GM12878 (cell line): Measurements from ENCODE around the gene TGFB1.

ENCODE experiments used
- CBX3 ChIP-seq: fragments of 200-600 bp; sonication (generic); IDR thresholded peaks from 2 replicates; pipeline ENCODE4 v1.6.1; 2016; ENCODE audit warnings: low read depth, borderline replicate concordance
- CHD2 ChIP-seq: IDR thresholded peaks from 2 replicates; pipeline ENCODE4 v1.6.1; 2011; ENCODE audit warnings: low read depth, low read length, improper control_type of control experiment, borderline replicate concordance
- CTCF ChIP-seq, 3 experiments: IDR thresholded peaks in 2 of 3; conservative IDR thresholded peaks in 1 of 3; 2 replicates each; pipeline ENCODE4 v1.5.1; 2011; ENCODE audit warnings: low read depth in 3 of 3, low read length in 3 of 3, mild to moderate bottlenecking in 3 of 3, control low read depth in 2 of 3, moderate library complexity in 2 of 3, inconsistent platforms in 1 of 3, mixed read lengths in 1 of 3; ENCODE audit not compliant: control insufficient read depth in 2 of 3, insufficient read depth in 1 of 3; ENCODE audit errors: extremely low read depth in 1 of 3
- EP300 ChIP-seq, 2 experiments: fragments of 150-350 bp in 1 of 2; IDR thresholded peaks; 2 replicates each; pipeline ENCODE4 v1.6.1; 2011 to 2012; ENCODE audit warnings: low read depth in 2 of 2, low read length in 2 of 2, borderline replicate concordance in 1 of 2, improper control_type of control experiment in 1 of 2, inconsistent platforms in 1 of 2; ENCODE audit not compliant: control insufficient read depth in 1 of 2
- HDGF ChIP-seq: fragments of 450-650 bp; IDR thresholded peaks from 2 replicates; pipeline ENCODE4 v1.6.1; 2016; ENCODE audit warnings: antibody characterized with exemption
- NRF1 ChIP-seq: conservative IDR thresholded peaks from 2 replicates; pipeline ENCODE4 v1.6.1; 2011; ENCODE audit warnings: mild to moderate bottlenecking, low read depth, low read length, improper control_type of control experiment
- USF2 ChIP-seq: IDR thresholded peaks from 2 replicates; pipeline ENCODE4 v1.6.1; 2011; ENCODE audit warnings: low read depth, low read length, improper control_type of control experiment, borderline replicate concordance
- ZBTB4 ChIP-seq: fragments of 450-650 bp; formaldehyde crosslinking; IDR thresholded peaks from 2 replicates; pipeline ENCODE4 v1.4.0; 2022; ENCODE audit warnings: mild to moderate bottlenecking, moderate library complexity

GRCh38 chr19:41356984-41357739 lies 3.4 kb upstream of the TGFB1 start:
- TF ChIP-seq CBX3 = no peak
- no peak for TF ChIP-seq CHD2
- TF ChIP-seq CTCF (IDR thresholded peaks at IDR 0.05 in 2 of 3, conservative IDR thresholded peaks at IDR 0.05 in 1 of 3; ENCODE audit: control insufficient read depth in 2 of 3, extremely low read depth in 1 of 3, insufficient read depth in 1 of 3, low read depth in 3 of 3, low read length in 3 of 3) = no peak
- TF ChIP-seq ZBTB4 (CRISPR knock-in tag) = no peak
- no peak for TF ChIP-seq EP300 (IDR thresholded peaks at IDR 0.05; ENCODE audit: borderline replicate concordance in 1 of 2, control insufficient read depth in 1 of 2, low read depth in 2 of 2, low read length in 2 of 2)
- TF ChIP-seq NRF1 = no peak
- TF ChIP-seq HDGF = no peak
- TF ChIP-seq USF2 = no peak
